Liver (tissue), 9 donors: ENCODE data around the gene KLF13. TPM values are rescaled to one million over a fixed set of nuclear protein-coding genes. Genes with fewer than 3 reads are reported as not detected.

ENCODE experiments used
- DNase-seq: peaks from one replicate; pipeline ENCODE4 v3.0.0-alpha.2; 2017; ENCODE audit warnings: low spot score
- H3K27ac ChIP-seq, 2 donors: one replicate each; pipeline ENCODE4 v1.7.0; 2013; ENCODE audit warnings: inconsistent platforms in 2 of 2, low read length in 2 of 2, control low read depth in 1 of 2, low read depth in 1 of 2, mild to moderate bottlenecking in 1 of 2
- H3K27me3 ChIP-seq, 4 donors: one replicate each; pipeline versions ENCODE4 v1.6.1 to v1.7.0; 2013; ENCODE audit warnings: low read length in 3 of 4, inconsistent platforms in 1 of 4, mild to moderate bottlenecking in 1 of 4, moderate library complexity in 1 of 4; ENCODE audit not compliant: control insufficient read depth in 4 of 4, insufficient read depth in 4 of 4
- H3K36me3 ChIP-seq, 4 donors: one replicate each; pipeline versions ENCODE4 v1.6.1 to v1.7.0; 2013; ENCODE audit warnings: low read length in 3 of 4, mild to moderate bottlenecking in 3 of 4, low read depth in 1 of 4, moderate library complexity in 1 of 4; ENCODE audit not compliant: control insufficient read depth in 4 of 4, insufficient read depth in 3 of 4
- H3K4me1 ChIP-seq, 4 donors: one replicate each; pipeline versions ENCODE4 v1.6.1 to v1.7.0; 2013; ENCODE audit warnings: low read length in 3 of 4, mild to moderate bottlenecking in 3 of 4, moderate library complexity in 1 of 4; ENCODE audit not compliant: control insufficient read depth in 4 of 4, insufficient read depth in 4 of 4
- H3K4me3 ChIP-seq, 3 donors: one replicate each; pipeline versions ENCODE4 v1.6.1 to v1.7.0; 2013; ENCODE audit warnings: low read length in 3 of 3, control low read depth in 1 of 3, low read depth in 1 of 3, mild to moderate bottlenecking in 1 of 3
- H3K9ac ChIP-seq, 2 donors: one replicate each; pipeline ENCODE4 v1.7.0; 2013; ENCODE audit warnings: low read length in 2 of 2, mild to moderate bottlenecking in 2 of 2, moderate library complexity in 2 of 2, control low read depth in 1 of 2, low read depth in 1 of 2
- H3K9me3 ChIP-seq, 4 donors: one replicate each; pipeline versions ENCODE4 v1.6.1 to v1.7.0; 2013; ENCODE audit warnings: low read length in 3 of 4; ENCODE audit not compliant: control insufficient read depth in 4 of 4
- ATF3 ChIP-seq: IDR thresholded peaks from 2 replicates; pipeline ENCODE4 v1.6.1; 2016; ENCODE audit warnings: antibody characterized with exemption
- EGR1 ChIP-seq, 2 donors: IDR thresholded peaks; 2 replicates each; pipeline ENCODE4 v1.6.1; 2016 to 2018; ENCODE audit warnings: antibody characterized with exemption in 2 of 2, low read depth in 2 of 2
- FOXA1 ChIP-seq: IDR thresholded peaks from 2 replicates; pipeline ENCODE4 v1.6.1; 2016; ENCODE audit warnings: antibody characterized with exemption
- FOXA2 ChIP-seq: IDR thresholded peaks from 2 replicates; pipeline ENCODE4 v1.6.1; 2016; ENCODE audit warnings: antibody characterized with exemption
- GABPA ChIP-seq, 2 donors: IDR thresholded peaks in 1 of 2; conservative IDR thresholded peaks in 1 of 2; 2 replicates each; pipeline ENCODE4 v1.6.1; 2016; ENCODE audit warnings: antibody characterized with exemption in 2 of 2, mild to moderate bottlenecking in 1 of 2, moderate library complexity in 1 of 2
- HNF4A ChIP-seq, 2 donors: conservative IDR thresholded peaks; 2 replicates each; pipeline ENCODE4 v1.6.1; 2016; ENCODE audit warnings: antibody characterized with exemption in 2 of 2, mild to moderate bottlenecking in 2 of 2
- HNF4G ChIP-seq: IDR thresholded peaks from 2 replicates; pipeline ENCODE4 v1.6.1; 2016; ENCODE audit warnings: antibody characterized with exemption
- JUND ChIP-seq, 2 donors: IDR thresholded peaks; 2 replicates each; pipeline ENCODE4 v1.6.1; 2016; ENCODE audit warnings: antibody characterized with exemption in 2 of 2
- NR2F2 ChIP-seq: IDR thresholded peaks from 2 replicates; pipeline ENCODE4 v1.6.1; 2016; ENCODE audit warnings: antibody characterized with exemption
- RAD21 ChIP-seq, 2 donors: IDR thresholded peaks; 2 replicates each; pipeline ENCODE4 v1.6.1; 2016; ENCODE audit warnings: antibody characterized with exemption in 2 of 2, mild to moderate bottlenecking in 2 of 2
- RXRA ChIP-seq, 2 donors: IDR thresholded peaks; 2 replicates each; pipeline ENCODE4 v1.6.1; 2017 to 2018; ENCODE audit warnings: antibody characterized with exemption in 2 of 2, mild to moderate bottlenecking in 1 of 2
- SP1 ChIP-seq: IDR thresholded peaks from 2 replicates; pipeline ENCODE4 v1.6.1; 2018; ENCODE audit warnings: antibody characterized with exemption, mild to moderate bottlenecking
- TAF1 ChIP-seq: conservative IDR thresholded peaks from 2 replicates; pipeline ENCODE4 v1.6.1; 2016; ENCODE audit warnings: antibody characterized with exemption, mild to moderate bottlenecking
- ZBTB33 ChIP-seq: IDR thresholded peaks from 2 replicates; pipeline ENCODE4 v1.6.1; 2016; ENCODE audit warnings: antibody characterized with exemption
- WGBS: extraction: QIAGEN DNeasy Blood & Tissue Kit; methylation state at CpG from one replicate; pipeline ENCODE4 v1.1.7; 2013; 5-methylcytosine and 5-hydroxymethylcytosine counted together
- polyA plus RNA-seq, 2 donors: library from polyadenylated mRNA; stranded (reverse) in 1 of 2; unstranded in 1 of 2; fragments of 200-250 nt in 1 of 2; fragments of >200 nt in 1 of 2; fragmentation: Nextera tagmentation in 1 of 2; extraction: Ambion mirVana in 1 of 2; gene quantifications; one replicate each; pipeline versions ENCODE4 v1.2.1 to v1.2.3, GENCODE V29; 2013 to 2015
- total RNA-seq, 2 donors: library from RNA; depleted of rRNA; stranded (reverse); fragments of >200 nt; gene quantifications; one replicate each; pipeline ENCODE4 v1.2.3, GENCODE V29; 2014
- TF ChIP-seq, protein P1 (sequence below): IDR thresholded peaks from 2 replicates; pipeline ENCODE4 v1.6.1; 2016; ENCODE audit warnings: antibody characterized with exemption, mild to moderate bottlenecking
- TF ChIP-seq, protein P2 (sequence below): fragments of 150-350 bp; IDR thresholded peaks from 2 replicates; pipeline ENCODE4 v1.5.1; 2017; ENCODE audit warnings: improper control_type of control experiment, low read depth, low read length; ENCODE audit not compliant: missing input control
- TF ChIP-seq, protein P3 (sequence below): IDR thresholded peaks from 2 replicates; pipeline ENCODE4 v1.6.1; 2016; ENCODE audit warnings: antibody characterized with exemption
- donor health status: healthy.
- donor health status: healthy.
- donor health status: healthy.
- donor health status: healthy.
- donor health status: healthy.

KLF13 gene
- total and polyA plus RNA-seq, 4 donors: 17.4 to 77.1 (median 57.5) TPM

GRCh38 chr15:31283043-31283442, 43.6 kb upstream of the KLF13 start (continued):
- TF ChIP-seq, protein P1, sequence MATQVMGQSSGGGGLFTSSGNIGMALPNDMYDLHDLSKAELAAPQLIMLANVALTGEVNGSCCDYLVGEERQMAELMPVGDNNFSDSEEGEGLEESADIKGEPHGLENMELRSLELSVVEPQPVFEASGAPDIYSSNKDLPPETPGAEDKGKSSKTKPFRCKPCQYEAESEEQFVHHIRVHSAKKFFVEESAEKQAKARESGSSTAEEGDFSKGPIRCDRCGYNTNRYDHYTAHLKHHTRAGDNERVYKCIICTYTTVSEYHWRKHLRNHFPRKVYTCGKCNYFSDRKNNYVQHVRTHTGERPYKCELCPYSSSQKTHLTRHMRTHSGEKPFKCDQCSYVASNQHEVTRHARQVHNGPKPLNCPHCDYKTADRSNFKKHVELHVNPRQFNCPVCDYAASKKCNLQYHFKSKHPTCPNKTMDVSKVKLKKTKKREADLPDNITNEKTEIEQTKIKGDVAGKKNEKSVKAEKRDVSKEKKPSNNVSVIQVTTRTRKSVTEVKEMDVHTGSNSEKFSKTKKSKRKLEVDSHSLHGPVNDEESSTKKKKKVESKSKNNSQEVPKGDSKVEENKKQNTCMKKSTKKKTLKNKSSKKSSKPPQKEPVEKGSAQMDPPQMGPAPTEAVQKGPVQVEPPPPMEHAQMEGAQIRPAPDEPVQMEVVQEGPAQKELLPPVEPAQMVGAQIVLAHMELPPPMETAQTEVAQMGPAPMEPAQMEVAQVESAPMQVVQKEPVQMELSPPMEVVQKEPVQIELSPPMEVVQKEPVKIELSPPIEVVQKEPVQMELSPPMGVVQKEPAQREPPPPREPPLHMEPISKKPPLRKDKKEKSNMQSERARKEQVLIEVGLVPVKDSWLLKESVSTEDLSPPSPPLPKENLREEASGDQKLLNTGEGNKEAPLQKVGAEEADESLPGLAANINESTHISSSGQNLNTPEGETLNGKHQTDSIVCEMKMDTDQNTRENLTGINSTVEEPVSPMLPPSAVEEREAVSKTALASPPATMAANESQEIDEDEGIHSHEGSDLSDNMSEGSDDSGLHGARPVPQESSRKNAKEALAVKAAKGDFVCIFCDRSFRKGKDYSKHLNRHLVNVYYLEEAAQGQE: no peak

- Histone ChIP-seq H3K27me3 (no peaks in the 10 kb centered on the region), H3K4me1 (peaks cover 0 to under 1% (median 0%) of the 10 kb centered on the region in 4 donors), H3K4me3 (no peak overlapping the region), H3K9ac (no peak overlapping the region), H3K27ac (no peak overlapping the region), H3K36me3 (no peaks in the 10 kb centered on the region), H3K9me3 (peaks cover 0 to 6% (median 0%) of the 10 kb centered on the region in 4 donors)
- no peak for TF ChIP-seq HNF4G
- TF ChIP-seq ZBTB33: no peak
- no peak for TF ChIP-seq RAD21 (IDR thresholded peaks at IDR 0.05)
- TF ChIP-seq, protein P1: no peak
- TF ChIP-seq, protein P2, sequence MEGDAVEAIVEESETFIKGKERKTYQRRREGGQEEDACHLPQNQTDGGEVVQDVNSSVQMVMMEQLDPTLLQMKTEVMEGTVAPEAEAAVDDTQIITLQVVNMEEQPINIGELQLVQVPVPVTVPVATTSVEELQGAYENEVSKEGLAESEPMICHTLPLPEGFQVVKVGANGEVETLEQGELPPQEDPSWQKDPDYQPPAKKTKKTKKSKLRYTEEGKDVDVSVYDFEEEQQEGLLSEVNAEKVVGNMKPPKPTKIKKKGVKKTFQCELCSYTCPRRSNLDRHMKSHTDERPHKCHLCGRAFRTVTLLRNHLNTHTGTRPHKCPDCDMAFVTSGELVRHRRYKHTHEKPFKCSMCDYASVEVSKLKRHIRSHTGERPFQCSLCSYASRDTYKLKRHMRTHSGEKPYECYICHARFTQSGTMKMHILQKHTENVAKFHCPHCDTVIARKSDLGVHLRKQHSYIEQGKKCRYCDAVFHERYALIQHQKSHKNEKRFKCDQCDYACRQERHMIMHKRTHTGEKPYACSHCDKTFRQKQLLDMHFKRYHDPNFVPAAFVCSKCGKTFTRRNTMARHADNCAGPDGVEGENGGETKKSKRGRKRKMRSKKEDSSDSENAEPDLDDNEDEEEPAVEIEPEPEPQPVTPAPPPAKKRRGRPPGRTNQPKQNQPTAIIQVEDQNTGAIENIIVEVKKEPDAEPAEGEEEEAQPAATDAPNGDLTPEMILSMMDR: no peak
- TF ChIP-seq JUND (IDR thresholded peaks at IDR 0.05): no peak
- no peak for TF ChIP-seq FOXA1
- TF ChIP-seq RXRA (IDR thresholded peaks at IDR 0.05): no peak
- TF ChIP-seq EGR1 (IDR thresholded peaks at IDR 0.05; ENCODE audit: low read depth in 2 of 2): no peak
- no peak for TF ChIP-seq GABPA (IDR thresholded peaks at IDR 0.05 in 1 of 2, conservative IDR thresholded peaks at IDR 0.05 in 1 of 2)
- no peak for TF ChIP-seq TAF1
- TF ChIP-seq HNF4A (conservative IDR thresholded peaks at IDR 0.05): no peak
- no peak for TF ChIP-seq SP1
- no peak for TF ChIP-seq ATF3
- TF ChIP-seq, protein P3, sequence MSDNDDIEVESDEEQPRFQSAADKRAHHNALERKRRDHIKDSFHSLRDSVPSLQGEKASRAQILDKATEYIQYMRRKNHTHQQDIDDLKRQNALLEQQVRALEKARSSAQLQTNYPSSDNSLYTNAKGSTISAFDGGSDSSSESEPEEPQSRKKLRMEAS: no peak
- TF ChIP-seq NR2F2: no peak
- TF ChIP-seq FOXA2: no peak
- 74% methylated on average over 1 of the region's 1 CpG for WGBS
- no peak for DNase-seq
Observed at GRCh38 chr15:31285772-31286261, 40.8 kb upstream of the KLF13 start.
